GM20000 (cell line): ENCODE results near the gene PALLD.

Source experiments
- DNase-seq: peaks from one replicate; pipeline ENCODE4 v3.0.0; 2012; ENCODE audit warnings: low spot score
- TF ChIP-seq, protein P1 (sequence below): IDR thresholded peaks from 2 replicates; pipeline ENCODE4 v1.5.1; 2012; ENCODE audit warnings: mild to moderate bottlenecking, control low read depth; ENCODE audit errors: extremely low read depth, missing control alignments

PALLD gene

GRCh38 chr4:168618577-168619265 is 121.9 kb downstream of the PALLD start:
- no peak for DNase-seq
- TF ChIP-seq, protein P1, sequence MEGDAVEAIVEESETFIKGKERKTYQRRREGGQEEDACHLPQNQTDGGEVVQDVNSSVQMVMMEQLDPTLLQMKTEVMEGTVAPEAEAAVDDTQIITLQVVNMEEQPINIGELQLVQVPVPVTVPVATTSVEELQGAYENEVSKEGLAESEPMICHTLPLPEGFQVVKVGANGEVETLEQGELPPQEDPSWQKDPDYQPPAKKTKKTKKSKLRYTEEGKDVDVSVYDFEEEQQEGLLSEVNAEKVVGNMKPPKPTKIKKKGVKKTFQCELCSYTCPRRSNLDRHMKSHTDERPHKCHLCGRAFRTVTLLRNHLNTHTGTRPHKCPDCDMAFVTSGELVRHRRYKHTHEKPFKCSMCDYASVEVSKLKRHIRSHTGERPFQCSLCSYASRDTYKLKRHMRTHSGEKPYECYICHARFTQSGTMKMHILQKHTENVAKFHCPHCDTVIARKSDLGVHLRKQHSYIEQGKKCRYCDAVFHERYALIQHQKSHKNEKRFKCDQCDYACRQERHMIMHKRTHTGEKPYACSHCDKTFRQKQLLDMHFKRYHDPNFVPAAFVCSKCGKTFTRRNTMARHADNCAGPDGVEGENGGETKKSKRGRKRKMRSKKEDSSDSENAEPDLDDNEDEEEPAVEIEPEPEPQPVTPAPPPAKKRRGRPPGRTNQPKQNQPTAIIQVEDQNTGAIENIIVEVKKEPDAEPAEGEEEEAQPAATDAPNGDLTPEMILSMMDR: no peak

DNA sequence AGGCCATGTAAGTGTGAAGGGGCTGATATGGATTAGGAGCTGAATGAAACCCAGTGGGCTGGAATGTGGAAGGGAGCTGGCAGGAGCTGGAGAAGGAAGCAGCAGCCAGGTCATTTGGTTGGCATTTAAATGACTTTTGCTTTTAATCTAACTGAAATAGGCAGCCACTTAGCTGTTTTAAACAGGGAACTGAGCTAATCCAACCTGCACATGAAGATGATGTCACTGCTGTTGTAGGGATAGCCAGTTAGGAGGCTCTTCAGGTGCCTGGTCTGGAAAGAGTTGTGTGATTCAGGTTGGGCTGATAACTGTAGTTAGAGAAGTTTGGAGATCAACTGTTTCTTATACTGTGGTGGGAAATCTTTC is 122.4 kb downstream of the PALLD start:
- TF ChIP-seq, protein P1: no peak
- DNase-seq: no peak

DNA sequence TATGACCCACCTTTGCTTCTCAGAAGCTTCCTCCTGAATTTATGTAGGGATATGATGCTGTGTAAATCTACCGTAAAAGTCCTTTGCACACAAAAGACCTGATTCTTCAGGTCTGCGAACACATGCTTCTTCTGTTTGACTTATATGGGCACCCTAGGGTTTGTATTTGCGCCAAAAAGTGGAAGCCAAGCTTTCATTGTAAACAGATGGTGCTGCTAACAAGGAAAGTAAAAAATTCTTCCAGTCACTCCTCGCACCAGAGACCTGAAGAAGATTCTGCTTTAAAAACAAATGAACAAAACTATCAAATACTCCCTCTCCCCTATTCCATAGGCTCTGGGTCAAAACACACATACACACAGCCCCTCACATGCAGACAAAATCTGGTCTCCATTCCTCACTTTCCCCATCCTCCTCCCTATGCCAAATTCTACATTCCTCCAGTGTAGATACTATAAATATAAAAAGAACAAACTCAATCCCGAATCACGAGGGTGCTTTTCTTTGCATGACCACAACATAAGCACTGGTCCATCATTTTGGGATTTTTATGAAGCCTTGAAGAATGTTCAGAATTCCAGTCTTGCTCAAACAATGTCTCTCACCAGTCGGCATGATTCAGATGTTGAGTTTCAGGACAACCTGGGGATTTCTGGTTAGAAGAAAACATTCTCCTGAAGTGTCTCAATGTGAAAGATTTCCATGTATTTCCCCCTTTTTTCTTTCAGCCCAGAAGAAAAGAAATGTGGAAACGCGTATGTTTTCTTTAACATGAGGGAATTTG is 125.1 kb downstream of the PALLD start:
- DNase-seq: no peak
- TF ChIP-seq, protein P1: no peak

GRCh38 chr4:168622600-168622999 is 125.7 kb downstream of the PALLD start:
- no peak for DNase-seq
- TF ChIP-seq, protein P1: no peak

DNA sequence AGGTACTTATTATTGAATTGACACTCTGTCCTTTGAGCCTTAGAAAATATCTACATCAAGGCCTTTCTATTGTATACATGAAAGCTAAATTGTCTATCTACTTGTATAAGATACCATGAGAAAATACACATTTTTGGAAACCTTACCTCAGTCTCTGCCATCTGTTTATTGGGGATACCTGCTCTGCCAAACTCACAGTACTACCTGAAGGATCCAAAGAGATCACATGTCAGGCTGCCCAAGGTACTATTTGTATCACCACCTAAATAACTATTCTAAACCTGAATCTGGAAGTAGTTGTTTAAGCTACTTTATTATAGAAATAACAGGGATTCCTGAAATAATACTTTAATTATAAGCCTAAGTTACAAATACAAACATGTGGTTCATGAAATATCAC is 126.2 kb downstream of the PALLD start:
- TF ChIP-seq, protein P1: no peak
- no peak for DNase-seq

DNA sequence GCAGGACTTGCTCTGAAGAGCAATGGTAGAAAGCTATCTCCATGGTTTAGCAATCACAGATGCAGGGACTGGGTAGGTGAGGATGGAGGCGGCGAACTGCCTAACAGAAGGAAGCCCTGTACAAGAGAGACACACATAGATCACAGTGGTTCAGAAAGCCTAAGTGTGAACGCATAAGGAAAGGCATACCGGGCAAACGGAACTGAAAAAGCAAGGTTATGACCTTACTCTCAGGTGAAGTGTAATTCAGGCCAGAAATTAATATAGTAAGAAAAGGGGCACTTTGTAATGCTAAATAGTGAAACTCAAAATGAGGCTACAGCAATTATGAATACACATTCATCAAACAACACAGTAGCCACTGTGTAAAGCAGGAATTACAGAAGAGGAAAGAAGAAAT is 126.6 kb downstream of the PALLD start:
- TF ChIP-seq, protein P1: no peak
- no peak for DNase-seq

DNA sequence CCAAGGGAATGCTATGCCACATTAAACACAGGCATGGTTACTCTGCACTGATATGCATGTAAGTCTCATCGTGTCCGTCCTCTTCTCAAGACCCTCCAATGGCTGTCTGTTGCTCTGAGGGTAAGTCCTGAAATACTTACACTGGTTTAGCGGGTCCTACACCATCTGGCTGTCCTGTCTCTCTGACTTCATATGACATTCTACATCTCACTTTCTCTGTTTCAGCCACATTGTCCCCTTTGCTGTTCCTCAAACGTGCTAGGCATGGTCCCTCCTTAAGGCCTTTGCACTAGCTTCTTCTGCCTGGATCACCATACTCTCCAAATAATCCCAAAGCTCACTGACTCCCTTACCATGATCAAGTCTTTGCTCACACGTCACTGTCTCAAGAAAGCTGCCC is 131.4 kb downstream of the PALLD start:
- TF ChIP-seq, protein P1: no peak
- DNase-seq: no peak
